Gastroesophageal sphincter (tissue), 4 donors: ENCODE data around the gene C9orf85. TPM values are rescaled to one million over a fixed set of nuclear protein-coding genes. Genes with fewer than 3 reads are reported as not detected.

ENCODE experiments used
- ATAC-seq: fragments of 150-250 bp; one replicate; pipeline ENCODE4 v1.9.1; 2016; ENCODE audit warnings: mild to moderate bottlenecking, moderate library complexity
- H3K27ac ChIP-seq, 4 donors: fragments of 200-600 bp; sonication (generic) in 3 of 4; 1 replicate in 3 of 4; 2 replicates in 1 of 4; pipeline ENCODE4 v1.5.1; 2016 to 2019
- H3K27me3 ChIP-seq: fragments of 200-600 bp; sonication (generic); one replicate; pipeline ENCODE4 v1.5.1; 2019
- H3K36me3 ChIP-seq, 2 donors: fragments of 200-600 bp; sonication (generic); one replicate each; pipeline ENCODE4 v1.5.1; 2019; ENCODE audit warnings: control low read depth in 1 of 2
- H3K4me1 ChIP-seq, 3 donors: fragments of 200-600 bp; sonication (generic); 1 replicate in 2 of 3; 2 replicates in 1 of 3; pipeline ENCODE4 v1.5.1; 2016 to 2019; ENCODE audit warnings: control low read depth in 2 of 3
- H3K4me3 ChIP-seq, 2 donors: fragments of 200-600 bp; sonication (generic); one replicate each; pipeline ENCODE4 v1.5.1; 2019; ENCODE audit warnings: mild to moderate bottlenecking in 1 of 2, moderate library complexity in 1 of 2
- H3K9me3 ChIP-seq, 3 donors: fragments of 200-600 bp; sonication (generic); one replicate each; pipeline ENCODE4 v1.5.1; 2017 to 2019; ENCODE audit warnings: control low read depth in 2 of 3
- WGBS, 2 donors: methylation state at CpG; one replicate each; pipeline ENCODE4 v1.1.5; 2018; ENCODE audit warnings: low coverage in 1 of 2; 5-methylcytosine and 5-hydroxymethylcytosine counted together
- small RNA-seq, 4 donors: library from RNA; depleted of rRNA; stranded (forward); fragments of <200 nt; gene quantifications; one replicate each; pipeline ENCODE3, GENCODE V24; 2016
- total RNA-seq, 4 donors: library from RNA; depleted of rRNA; stranded (reverse); fragments of >200 nt; gene quantifications; one replicate each; pipeline ENCODE4 v1.1.0, GENCODE V29; 2016
- TF ChIP-seq, protein P1 (sequence below), 4 experiments: fragments of 200-600 bp in 2 of 4; fragments of 450-650 bp in 2 of 4; sonication (generic) in 1 of 4; IDR thresholded peaks; one replicate each; pipeline ENCODE4 v1.5.1; 2017 to 2019; ENCODE audit warnings: antibody characterized with exemption in 4 of 4, mild to moderate bottlenecking in 2 of 4, moderate library complexity in 2 of 4

C9orf85 gene
- total RNA-seq, 4 donors from 2014 or later = 9.8 to 14.6 (median 11.9) TPM

DNA sequence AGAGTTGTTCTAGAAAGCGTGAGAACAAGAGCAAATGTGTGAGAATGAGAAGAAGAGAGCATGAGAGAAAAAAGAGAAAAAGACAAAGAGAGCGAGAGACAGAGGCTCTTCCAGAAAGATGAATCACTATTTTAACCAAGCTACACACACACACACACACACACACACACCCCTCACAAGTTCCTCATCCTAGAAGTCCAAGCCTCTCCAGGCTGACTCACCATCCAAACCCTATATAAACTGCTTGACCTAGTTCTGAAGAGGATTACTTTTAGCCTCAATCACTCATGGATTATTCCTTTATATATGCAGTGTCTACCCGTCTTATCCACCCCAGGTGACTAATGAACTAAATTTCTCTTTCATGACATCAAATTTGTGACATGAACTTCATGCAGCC, 111.4 kb downstream of the C9orf85 start:
- Histone ChIP-seq H3K27me3 (no peaks in the 10 kb centered on the region), H3K36me3 (no peaks in the 10 kb centered on the region), H3K4me3 (no peak overlapping the region), H3K4me1 (no peaks in the 10 kb centered on the region), H3K9me3 (no peaks in the 10 kb centered on the region), H3K27ac (no peak overlapping the region)
- 53 to 63% methylated on average over 3 of the region's 3 CpGs for WGBS, 2 donors
- TF ChIP-seq, protein P1, sequence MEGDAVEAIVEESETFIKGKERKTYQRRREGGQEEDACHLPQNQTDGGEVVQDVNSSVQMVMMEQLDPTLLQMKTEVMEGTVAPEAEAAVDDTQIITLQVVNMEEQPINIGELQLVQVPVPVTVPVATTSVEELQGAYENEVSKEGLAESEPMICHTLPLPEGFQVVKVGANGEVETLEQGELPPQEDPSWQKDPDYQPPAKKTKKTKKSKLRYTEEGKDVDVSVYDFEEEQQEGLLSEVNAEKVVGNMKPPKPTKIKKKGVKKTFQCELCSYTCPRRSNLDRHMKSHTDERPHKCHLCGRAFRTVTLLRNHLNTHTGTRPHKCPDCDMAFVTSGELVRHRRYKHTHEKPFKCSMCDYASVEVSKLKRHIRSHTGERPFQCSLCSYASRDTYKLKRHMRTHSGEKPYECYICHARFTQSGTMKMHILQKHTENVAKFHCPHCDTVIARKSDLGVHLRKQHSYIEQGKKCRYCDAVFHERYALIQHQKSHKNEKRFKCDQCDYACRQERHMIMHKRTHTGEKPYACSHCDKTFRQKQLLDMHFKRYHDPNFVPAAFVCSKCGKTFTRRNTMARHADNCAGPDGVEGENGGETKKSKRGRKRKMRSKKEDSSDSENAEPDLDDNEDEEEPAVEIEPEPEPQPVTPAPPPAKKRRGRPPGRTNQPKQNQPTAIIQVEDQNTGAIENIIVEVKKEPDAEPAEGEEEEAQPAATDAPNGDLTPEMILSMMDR (IDR thresholded peaks at IDR 0.05) = no peak
- no peak for ATAC-seq

Small RNA genes lying within 50 kb of the gene (small RNA-seq; reads per million reads assigned to genes)
- gene HSPB1P1 = 0 reads per million in 4 donors
- gene RF00019 = 0 reads per million in 4 donors

Other genes with a start within 250 kb of the C9orf85 start
- 10 to 100 TPM in 3 of 4 donors, 1 to 10 TPM in 1; 8.1 to 84.5 (median 17.4) TPM for gene CEMIP2, start 143.1 kb upstream of the C9orf85 start, total RNA-seq
- 10 to 100 TPM; 10.5 to 24.8 (median 15.9) TPM for gene ABHD17B, start 446 bp upstream of the C9orf85 start, total RNA-seq
- not detected for gene C9orf57, start 149.0 kb downstream of the C9orf85 start, total RNA-seq
- gene GDA, start 237.8 kb downstream of the C9orf85 start, total RNA-seq = not detected